ENCODE results near the gene CSMD2.

- TF ChIP-seq CTCF (conservative IDR thresholded peaks at IDR 0.05 in 1 of 2, IDR thresholded peaks at IDR 0.05 in 1 of 2; ENCODE audit: low read depth in 1 of 2, low read length in 2 of 2) (no peak), EZH2 (IDR thresholded peaks at IDR 0.05; ENCODE audit: low read length, missing control alignments) (no peak)
Measured at GRCh38 chr1:34055818-34056217, 109.2 kb downstream of the CSMD2 start.
